Liver (tissue), 9 donors: ENCODE results near the gene PHETA1. TPM values are rescaled to one million over a fixed set of nuclear protein-coding genes. Genes with fewer than 3 reads are reported as not detected.

ENCODE experiments used
- DNase-seq: peaks from one replicate; pipeline ENCODE4 v3.0.0-alpha.2; 2017; ENCODE audit warnings: low spot score
- H3K27ac ChIP-seq, 2 donors: one replicate each; pipeline ENCODE4 v1.7.0; 2013; ENCODE audit warnings: inconsistent platforms in 2 of 2, low read length in 2 of 2, control low read depth in 1 of 2, low read depth in 1 of 2, mild to moderate bottlenecking in 1 of 2
- H3K27me3 ChIP-seq, 4 donors: one replicate each; pipeline versions ENCODE4 v1.6.1 to v1.7.0; 2013; ENCODE audit warnings: low read length in 3 of 4, inconsistent platforms in 1 of 4, mild to moderate bottlenecking in 1 of 4, moderate library complexity in 1 of 4; ENCODE audit not compliant: control insufficient read depth in 4 of 4, insufficient read depth in 4 of 4
- H3K36me3 ChIP-seq, 4 donors: one replicate each; pipeline versions ENCODE4 v1.6.1 to v1.7.0; 2013; ENCODE audit warnings: low read length in 3 of 4, mild to moderate bottlenecking in 3 of 4, low read depth in 1 of 4, moderate library complexity in 1 of 4; ENCODE audit not compliant: control insufficient read depth in 4 of 4, insufficient read depth in 3 of 4
- H3K4me1 ChIP-seq, 4 donors: one replicate each; pipeline versions ENCODE4 v1.6.1 to v1.7.0; 2013; ENCODE audit warnings: low read length in 3 of 4, mild to moderate bottlenecking in 3 of 4, moderate library complexity in 1 of 4; ENCODE audit not compliant: control insufficient read depth in 4 of 4, insufficient read depth in 4 of 4
- H3K4me3 ChIP-seq, 3 donors: one replicate each; pipeline versions ENCODE4 v1.6.1 to v1.7.0; 2013; ENCODE audit warnings: low read length in 3 of 3, control low read depth in 1 of 3, low read depth in 1 of 3, mild to moderate bottlenecking in 1 of 3
- H3K9ac ChIP-seq, 2 donors: one replicate each; pipeline ENCODE4 v1.7.0; 2013; ENCODE audit warnings: low read length in 2 of 2, mild to moderate bottlenecking in 2 of 2, moderate library complexity in 2 of 2, control low read depth in 1 of 2, low read depth in 1 of 2
- H3K9me3 ChIP-seq, 4 donors: one replicate each; pipeline versions ENCODE4 v1.6.1 to v1.7.0; 2013; ENCODE audit warnings: low read length in 3 of 4; ENCODE audit not compliant: control insufficient read depth in 4 of 4
- FOXA1 ChIP-seq: IDR thresholded peaks from 2 replicates; pipeline ENCODE4 v1.6.1; 2016; ENCODE audit warnings: antibody characterized with exemption
- FOXA2 ChIP-seq: IDR thresholded peaks from 2 replicates; pipeline ENCODE4 v1.6.1; 2016; ENCODE audit warnings: antibody characterized with exemption
- GABPA ChIP-seq, 2 donors: IDR thresholded peaks in 1 of 2; conservative IDR thresholded peaks in 1 of 2; 2 replicates each; pipeline ENCODE4 v1.6.1; 2016; ENCODE audit warnings: antibody characterized with exemption in 2 of 2, mild to moderate bottlenecking in 1 of 2, moderate library complexity in 1 of 2
- HNF4G ChIP-seq: IDR thresholded peaks from 2 replicates; pipeline ENCODE4 v1.6.1; 2016; ENCODE audit warnings: antibody characterized with exemption
- JUND ChIP-seq, 2 donors: IDR thresholded peaks; 2 replicates each; pipeline ENCODE4 v1.6.1; 2016; ENCODE audit warnings: antibody characterized with exemption in 2 of 2
- NR2F2 ChIP-seq: IDR thresholded peaks from 2 replicates; pipeline ENCODE4 v1.6.1; 2016; ENCODE audit warnings: antibody characterized with exemption
- RAD21 ChIP-seq, 2 donors: IDR thresholded peaks; 2 replicates each; pipeline ENCODE4 v1.6.1; 2016; ENCODE audit warnings: antibody characterized with exemption in 2 of 2, mild to moderate bottlenecking in 2 of 2
- RXRA ChIP-seq, 2 donors: IDR thresholded peaks; 2 replicates each; pipeline ENCODE4 v1.6.1; 2017 to 2018; ENCODE audit warnings: antibody characterized with exemption in 2 of 2, mild to moderate bottlenecking in 1 of 2
- SP1 ChIP-seq: IDR thresholded peaks from 2 replicates; pipeline ENCODE4 v1.6.1; 2018; ENCODE audit warnings: antibody characterized with exemption, mild to moderate bottlenecking
- YY1 ChIP-seq: IDR thresholded peaks from 2 replicates; pipeline ENCODE4 v1.6.1; 2016; ENCODE audit warnings: antibody characterized with exemption, mild to moderate bottlenecking
- WGBS: extraction: QIAGEN DNeasy Blood & Tissue Kit; methylation state at CpG from one replicate; pipeline ENCODE4 v1.1.7; 2013; 5-methylcytosine and 5-hydroxymethylcytosine counted together
- polyA plus RNA-seq, 2 donors: library from polyadenylated mRNA; stranded (reverse) in 1 of 2; unstranded in 1 of 2; fragments of 200-250 nt in 1 of 2; fragments of >200 nt in 1 of 2; fragmentation: Nextera tagmentation in 1 of 2; extraction: Ambion mirVana in 1 of 2; gene quantifications; one replicate each; pipeline versions ENCODE4 v1.2.1 to v1.2.3, GENCODE V29; 2013 to 2015
- total RNA-seq, 2 donors: library from RNA; depleted of rRNA; stranded (reverse); fragments of >200 nt; gene quantifications; one replicate each; pipeline ENCODE4 v1.2.3, GENCODE V29; 2014
- TF ChIP-seq, protein P1 (sequence below): IDR thresholded peaks from 2 replicates; pipeline ENCODE4 v1.6.1; 2016; ENCODE audit warnings: antibody characterized with exemption
- TF ChIP-seq, protein P2 (sequence below): IDR thresholded peaks from 2 replicates; pipeline ENCODE4 v1.6.1; 2016; ENCODE audit warnings: antibody characterized with exemption, mild to moderate bottlenecking
- TF ChIP-seq, protein P3 (sequence below): IDR thresholded peaks from 2 replicates; pipeline ENCODE4 v1.6.1; 2016; ENCODE audit warnings: antibody characterized with exemption
- TF ChIP-seq, protein P4 (sequence below): fragments of 150-350 bp; IDR thresholded peaks from 2 replicates; pipeline ENCODE4 v1.5.1; 2017; ENCODE audit warnings: improper control_type of control experiment, low read depth, low read length; ENCODE audit not compliant: missing input control
- donor health status: healthy.
- donor health status: healthy.
- donor health status: healthy.
- donor health status: healthy.
- donor health status: healthy.

Gene PHETA1
- total and polyA plus RNA-seq, 4 donors: 2.4 to 5.7 (median 3.9) TPM

GRCh38 chr12:111349748-111350520 is 19.0 kb downstream of the PHETA1 start:
- TF ChIP-seq FOXA2: no peak
- no peak for TF ChIP-seq JUND (IDR thresholded peaks at IDR 0.05)
- no peak for TF ChIP-seq RAD21 (IDR thresholded peaks at IDR 0.05)
- no peak for TF ChIP-seq RXRA (IDR thresholded peaks at IDR 0.05)
- TF ChIP-seq, protein P1, sequence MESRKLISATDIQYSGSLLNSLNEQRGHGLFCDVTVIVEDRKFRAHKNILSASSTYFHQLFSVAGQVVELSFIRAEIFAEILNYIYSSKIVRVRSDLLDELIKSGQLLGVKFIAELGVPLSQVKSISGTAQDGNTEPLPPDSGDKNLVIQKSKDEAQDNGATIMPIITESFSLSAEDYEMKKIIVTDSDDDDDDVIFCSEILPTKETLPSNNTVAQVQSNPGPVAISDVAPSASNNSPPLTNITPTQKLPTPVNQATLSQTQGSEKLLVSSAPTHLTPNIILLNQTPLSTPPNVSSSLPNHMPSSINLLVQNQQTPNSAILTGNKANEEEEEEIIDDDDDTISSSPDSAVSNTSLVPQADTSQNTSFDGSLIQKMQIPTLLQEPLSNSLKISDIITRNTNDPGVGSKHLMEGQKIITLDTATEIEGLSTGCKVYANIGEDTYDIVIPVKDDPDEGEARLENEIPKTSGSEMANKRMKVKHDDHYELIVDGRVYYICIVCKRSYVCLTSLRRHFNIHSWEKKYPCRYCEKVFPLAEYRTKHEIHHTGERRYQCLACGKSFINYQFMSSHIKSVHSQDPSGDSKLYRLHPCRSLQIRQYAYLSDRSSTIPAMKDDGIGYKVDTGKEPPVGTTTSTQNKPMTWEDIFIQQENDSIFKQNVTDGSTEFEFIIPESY: no peak
- TF ChIP-seq FOXA1: no peak
- no peak for TF ChIP-seq SP1
- no peak for TF ChIP-seq NR2F2

DNA sequence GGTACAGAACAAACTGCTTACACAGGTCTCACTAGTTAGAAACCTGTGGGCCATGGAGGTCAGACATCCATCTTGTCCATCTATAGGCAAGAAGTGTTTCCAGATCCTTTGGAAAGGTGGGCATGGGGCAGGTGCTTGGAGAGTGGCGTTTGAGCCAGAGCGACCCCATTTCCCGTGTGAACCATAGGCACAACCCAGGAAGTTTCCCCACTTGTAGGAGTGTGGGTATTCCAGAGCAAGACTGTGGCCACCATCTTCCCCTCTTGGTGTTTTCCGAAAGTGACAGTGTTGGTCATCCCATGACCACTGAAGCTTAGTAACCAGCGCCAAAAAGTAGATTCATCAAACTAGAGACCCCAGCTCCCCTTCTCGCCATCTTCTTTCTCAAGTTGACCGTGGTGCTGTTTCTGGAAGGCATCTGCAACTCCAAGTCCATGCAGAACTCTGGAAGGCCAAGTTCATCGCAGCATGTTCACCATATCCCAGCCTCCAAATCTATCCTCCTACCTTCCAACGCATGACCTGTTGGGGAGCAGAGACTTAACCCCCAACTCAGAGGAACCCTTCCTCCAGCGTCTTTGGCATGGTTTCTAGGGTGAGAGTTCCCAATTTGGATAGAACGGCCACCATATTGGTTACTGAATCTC is 19.7 kb downstream of the PHETA1 start:
- DNase-seq: no peak
- TF ChIP-seq, protein P1: no peak
- TF ChIP-seq, protein P2, sequence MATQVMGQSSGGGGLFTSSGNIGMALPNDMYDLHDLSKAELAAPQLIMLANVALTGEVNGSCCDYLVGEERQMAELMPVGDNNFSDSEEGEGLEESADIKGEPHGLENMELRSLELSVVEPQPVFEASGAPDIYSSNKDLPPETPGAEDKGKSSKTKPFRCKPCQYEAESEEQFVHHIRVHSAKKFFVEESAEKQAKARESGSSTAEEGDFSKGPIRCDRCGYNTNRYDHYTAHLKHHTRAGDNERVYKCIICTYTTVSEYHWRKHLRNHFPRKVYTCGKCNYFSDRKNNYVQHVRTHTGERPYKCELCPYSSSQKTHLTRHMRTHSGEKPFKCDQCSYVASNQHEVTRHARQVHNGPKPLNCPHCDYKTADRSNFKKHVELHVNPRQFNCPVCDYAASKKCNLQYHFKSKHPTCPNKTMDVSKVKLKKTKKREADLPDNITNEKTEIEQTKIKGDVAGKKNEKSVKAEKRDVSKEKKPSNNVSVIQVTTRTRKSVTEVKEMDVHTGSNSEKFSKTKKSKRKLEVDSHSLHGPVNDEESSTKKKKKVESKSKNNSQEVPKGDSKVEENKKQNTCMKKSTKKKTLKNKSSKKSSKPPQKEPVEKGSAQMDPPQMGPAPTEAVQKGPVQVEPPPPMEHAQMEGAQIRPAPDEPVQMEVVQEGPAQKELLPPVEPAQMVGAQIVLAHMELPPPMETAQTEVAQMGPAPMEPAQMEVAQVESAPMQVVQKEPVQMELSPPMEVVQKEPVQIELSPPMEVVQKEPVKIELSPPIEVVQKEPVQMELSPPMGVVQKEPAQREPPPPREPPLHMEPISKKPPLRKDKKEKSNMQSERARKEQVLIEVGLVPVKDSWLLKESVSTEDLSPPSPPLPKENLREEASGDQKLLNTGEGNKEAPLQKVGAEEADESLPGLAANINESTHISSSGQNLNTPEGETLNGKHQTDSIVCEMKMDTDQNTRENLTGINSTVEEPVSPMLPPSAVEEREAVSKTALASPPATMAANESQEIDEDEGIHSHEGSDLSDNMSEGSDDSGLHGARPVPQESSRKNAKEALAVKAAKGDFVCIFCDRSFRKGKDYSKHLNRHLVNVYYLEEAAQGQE: no peak
- TF ChIP-seq, protein P3, sequence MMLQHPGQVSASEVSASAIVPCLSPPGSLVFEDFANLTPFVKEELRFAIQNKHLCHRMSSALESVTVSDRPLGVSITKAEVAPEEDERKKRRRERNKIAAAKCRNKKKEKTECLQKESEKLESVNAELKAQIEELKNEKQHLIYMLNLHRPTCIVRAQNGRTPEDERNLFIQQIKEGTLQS: no peak
- no peak for TF ChIP-seq YY1
- TF ChIP-seq NR2F2: no peak
- TF ChIP-seq, protein P4, sequence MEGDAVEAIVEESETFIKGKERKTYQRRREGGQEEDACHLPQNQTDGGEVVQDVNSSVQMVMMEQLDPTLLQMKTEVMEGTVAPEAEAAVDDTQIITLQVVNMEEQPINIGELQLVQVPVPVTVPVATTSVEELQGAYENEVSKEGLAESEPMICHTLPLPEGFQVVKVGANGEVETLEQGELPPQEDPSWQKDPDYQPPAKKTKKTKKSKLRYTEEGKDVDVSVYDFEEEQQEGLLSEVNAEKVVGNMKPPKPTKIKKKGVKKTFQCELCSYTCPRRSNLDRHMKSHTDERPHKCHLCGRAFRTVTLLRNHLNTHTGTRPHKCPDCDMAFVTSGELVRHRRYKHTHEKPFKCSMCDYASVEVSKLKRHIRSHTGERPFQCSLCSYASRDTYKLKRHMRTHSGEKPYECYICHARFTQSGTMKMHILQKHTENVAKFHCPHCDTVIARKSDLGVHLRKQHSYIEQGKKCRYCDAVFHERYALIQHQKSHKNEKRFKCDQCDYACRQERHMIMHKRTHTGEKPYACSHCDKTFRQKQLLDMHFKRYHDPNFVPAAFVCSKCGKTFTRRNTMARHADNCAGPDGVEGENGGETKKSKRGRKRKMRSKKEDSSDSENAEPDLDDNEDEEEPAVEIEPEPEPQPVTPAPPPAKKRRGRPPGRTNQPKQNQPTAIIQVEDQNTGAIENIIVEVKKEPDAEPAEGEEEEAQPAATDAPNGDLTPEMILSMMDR: no peak
- no peak for TF ChIP-seq HNF4G
- TF ChIP-seq RXRA (IDR thresholded peaks at IDR 0.05): no peak
- TF ChIP-seq RAD21 (IDR thresholded peaks at IDR 0.05): no peak
- TF ChIP-seq GABPA (IDR thresholded peaks at IDR 0.05 in 1 of 2, conservative IDR thresholded peaks at IDR 0.05 in 1 of 2): no peak
- no peak for TF ChIP-seq JUND (IDR thresholded peaks at IDR 0.05)
- Histone ChIP-seq H3K4me3 (no peak overlapping the region), H3K9ac (no peak overlapping the region), H3K36me3 (peaks cover 2 to 38% (median 21%) of the 10 kb centered on the region in 4 donors), H3K4me1 (no peaks in the 10 kb centered on the region), H3K27ac (no peak overlapping the region), H3K9me3 (peaks cover 2 to 10% (median 4%) of the 10 kb centered on the region in 4 donors), H3K27me3 (no peaks in the 10 kb centered on the region)
- WGBS: 91% methylated on average over 11 of the region's 11 CpGs

More at GRCh38 chr12:111349748-111350520, 19.0 kb downstream of the PHETA1 start:
- Histone ChIP-seq H3K27me3 (no peaks in the 10 kb centered on the region), H3K9me3 (peaks cover 2 to 10% (median 4%) of the 10 kb centered on the region in 4 donors), H3K9ac (no peak overlapping the region), H3K36me3 (peaks cover 2 to 33% (median 19%) of the 10 kb centered on the region in 4 donors), H3K4me1 (no peaks in the 10 kb centered on the region), H3K4me3 (no peak overlapping the region), H3K27ac (no peak overlapping the region)
- WGBS: 94% methylated on average over 17 of the region's 17 CpGs
- DNase-seq: no peak
